NCI-H524 (cell line): ENCODE measurements around the gene RICTOR.
A peak's percentile ranks its signal among the peaks of the same experiment; 100 is the strongest.
"Not testable (repeated sequence)": the region's sequence is repeated elsewhere in the genome, so short reads cannot be mapped to it uniquely, and the experiment has no call there.

Source experiments
- DNase-seq, 2 experiments: peaks; one replicate each; lab custom pipeline; 2025; lab: John Stamatoyannopoulos, UW

RICTOR gene

GRCh38 chr5:39058178-39058921, 15.8 kb downstream of the RICTOR start:
- no peak for DNase-seq

GRCh38 chr5:39057734-39058133, 16.5 kb downstream of the RICTOR start:
- no peak for DNase-seq

- DNase-seq = no peak
These were observed 18.3 kb downstream of the RICTOR start for GRCh38 chr5:39055768-39056398.

GRCh38 chr5:39055027-39055767, 19.0 kb downstream of the RICTOR start:
- DNase-seq = no peak

- DNase-seq = no peak
These were observed 21.0 kb downstream of the RICTOR start for GRCh38 chr5:39053189-39053588.

- no peak for DNase-seq
These were observed 22.1 kb downstream of the RICTOR start for GRCh38 chr5:39052141-39052540.

- DNase-seq = no peak
These were observed 24.9 kb downstream of the RICTOR start for GRCh38 chr5:39049315-39049714.

- DNase-seq = no peak
These were observed 33.3 kb downstream of the RICTOR start for GRCh38 chr5:39040875-39041274.

GRCh38 chr5:39034493-39034892, 39.7 kb downstream of the RICTOR start:
- not testable (repeated sequence) for DNase-seq

GRCh38 chr5:39031041-39031440, 43.2 kb downstream of the RICTOR start:
- no peak for DNase-seq

- no peak for DNase-seq
These were observed 48.7 kb downstream of the RICTOR start for GRCh38 chr5:39025456-39025855.

- no peak for DNase-seq
These were observed 49.3 kb downstream of the RICTOR start for GRCh38 chr5:39024884-39025283.

GRCh38 chr5:39024005-39024404, 50.2 kb downstream of the RICTOR start:
- no peak for DNase-seq

GRCh38 chr5:39023121-39023520, 51.1 kb downstream of the RICTOR start:
- no peak for DNase-seq

GRCh38 chr5:39022151-39022550, 52.0 kb downstream of the RICTOR start:
- no peak for DNase-seq

- no peak for DNase-seq
These were observed 52.8 kb downstream of the RICTOR start for GRCh38 chr5:39021413-39021812.

- no peak for DNase-seq
These were observed 53.7 kb downstream of the RICTOR start for GRCh38 chr5:39020458-39020857.

GRCh38 chr5:39019254-39019653, 54.9 kb downstream of the RICTOR start:
- no peak for DNase-seq

GRCh38 chr5:39017504-39017903, 56.7 kb downstream of the RICTOR start:
- DNase-seq = no peak

- no peak for DNase-seq
These were observed 57.5 kb downstream of the RICTOR start for GRCh38 chr5:39016587-39017275.

GRCh38 chr5:39015743-39016586, 58.2 kb downstream of the RICTOR start:
- DNase-seq = peak in 1 of 2 experiments; percentile 44
